GM19397 (cell line): ENCODE data around the gene DUSP14.

Source experiments
- ATAC-seq: cut with Tn5 transposase; IDR thresholded peaks from one replicate; pipeline ENCODE4 v1.9.1; 2021; ENCODE audit warnings: mild to moderate bottlenecking, moderate library complexity; ENCODE audit not compliant: unreplicated experiment

The DUSP14 gene

GRCh38 chr17:37553401-37553966, 63.8 kb downstream of the DUSP14 start:
- ATAC-seq, result no peak

GRCh38 chr17:37555386-37555785, 65.7 kb downstream of the DUSP14 start:
- ATAC-seq, result no peak

DNA sequence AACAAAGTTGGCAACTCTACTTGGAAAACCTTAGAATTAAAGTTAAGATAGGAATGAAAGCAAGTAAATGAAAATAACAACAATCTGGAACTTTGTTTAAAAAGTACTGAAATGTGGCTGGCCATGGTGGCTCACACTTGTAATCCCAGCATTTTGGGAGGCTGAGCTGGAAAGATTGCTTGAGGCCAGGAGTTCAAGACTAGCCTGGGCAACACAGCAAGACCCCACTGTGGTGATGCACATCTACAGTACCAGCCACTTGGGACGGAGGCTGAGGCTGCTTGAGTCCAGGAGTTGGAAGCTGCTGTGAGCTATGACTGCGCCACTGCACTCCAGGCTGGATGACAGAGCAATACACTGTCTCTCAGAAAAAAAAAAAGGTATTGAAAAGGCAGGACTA, 67.8 kb downstream of the DUSP14 start:
- ATAC-seq, result no peak

DNA sequence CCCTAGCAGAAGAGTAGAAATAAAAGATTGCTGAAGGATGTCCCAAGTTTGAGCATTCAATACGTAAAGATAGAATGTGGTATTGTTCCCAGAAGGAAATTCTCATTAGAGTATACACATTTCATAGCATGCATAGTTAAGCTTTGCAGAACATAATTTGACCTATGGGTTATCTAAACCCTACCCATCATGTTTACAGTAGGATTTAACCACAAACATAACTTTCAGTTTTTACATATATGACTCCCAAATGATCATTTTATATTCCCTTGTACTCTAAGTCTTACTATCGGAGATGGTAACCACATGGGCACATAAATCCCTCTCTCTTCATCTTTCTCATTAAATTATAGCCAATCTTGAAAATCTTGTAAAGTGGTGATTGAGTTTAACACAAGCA, 68.6 kb downstream of the DUSP14 start:
- ATAC-seq, result no peak

DNA sequence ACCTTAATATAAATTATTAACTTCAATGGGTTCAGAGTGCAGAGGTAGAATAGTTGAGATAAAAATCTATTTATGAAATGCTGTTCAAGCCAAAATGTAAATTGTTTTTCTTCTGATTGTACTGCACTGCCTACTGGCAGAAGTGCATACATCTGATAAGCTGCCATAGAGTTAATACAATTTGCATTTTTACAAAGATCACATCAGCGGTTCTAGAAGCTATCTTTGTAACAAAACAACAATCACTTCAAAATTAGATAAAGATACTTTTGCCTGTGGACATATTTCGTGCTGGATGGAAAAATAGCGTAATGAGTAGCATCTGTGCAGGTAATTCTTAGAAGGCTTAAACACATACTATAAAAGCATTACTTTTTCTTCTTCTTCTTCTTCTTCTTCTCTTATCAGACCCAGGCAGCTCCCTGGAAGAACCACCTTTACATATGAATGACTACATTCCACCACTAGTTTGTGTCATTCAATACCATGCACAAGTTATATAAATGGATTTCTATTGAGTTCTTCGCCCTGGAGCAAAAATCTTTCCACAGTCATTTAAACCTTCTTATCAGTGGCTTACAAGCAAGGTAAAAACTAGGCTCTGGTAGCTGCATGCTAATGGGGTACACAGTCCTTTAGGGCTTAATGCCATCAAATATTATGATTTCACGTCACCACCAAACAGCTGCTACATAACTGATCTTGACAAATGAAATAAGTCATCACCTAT, 72.5 kb downstream of the DUSP14 start:
- no peak for ATAC-seq
